HepG2 (cell line): Measurements from ENCODE around the gene CALML6. TPM values are rescaled to one million over a fixed set of nuclear protein-coding genes. Genes with fewer than 3 reads are reported as not detected.

ENCODE experiments used
- ATAC-seq: fragments of 200-7000 bp; cut with Tn5 transposase; 3 replicates; pipeline ENCODE4 v1.9.1; 2020; ENCODE audit warnings: mild to moderate bottlenecking, moderate library complexity
- BruUV-seq: library from RNA; stranded (reverse); fragments of 400-500 nt; replicated peaks from 2 replicates; lab custom pipeline; 2021; lab: Mats Ljungman, UMichigan
- CTCF ChIA-PET: fragments of 300-600 bp; formaldehyde crosslinking; extraction: SDS; loops from one replicate; lab custom pipeline; 2021; ENCODE audit warnings: low total read pairs, inconsistent platforms, low intra/inter-chr PET ratio; lab: Yijun Ruan, JAX
- POLR2A ChIA-PET: fragments of 350-600 bp; sonication (Branson Sonifier 250); formaldehyde crosslinking; loops from one replicate; lab custom pipeline; 2020; ENCODE audit warnings: antibody characterized with exemption, inconsistent platforms; lab: Yijun Ruan, JAX
- DNase-seq: peaks from one replicate; pipeline ENCODE4 v3.0.0-alpha.2; 2015; ENCODE audit warnings: low spot score
- FAIRE-seq: peaks from 3 replicates; lab custom pipeline; 2011; peaks lifted over from hg19 to GRCh38; lab: Jason Lieb, UNC
- H2AFZ ChIP-seq: one replicate; pipeline ENCODE4 v1.6.1; 2011; ENCODE audit warnings: low read length, inconsistent platforms
- H3K27ac ChIP-seq: fragments of 300-600 bp; 3 replicates; pipeline ENCODE4 v1.8.0; 2011; ENCODE audit warnings: mixed run types, mild to moderate bottlenecking, mixed read lengths, low read length, inconsistent platforms; ENCODE audit not compliant: insufficient read depth; ENCODE audit errors: extremely low read length
- H3K27me3 ChIP-seq, 2 experiments: fragments of 200-600 bp in 1 of 2; 2 replicates in 1 of 2; 3 replicates in 1 of 2; pipeline versions ENCODE4 v1.6.0 to v1.8.0; 2011; ENCODE audit warnings: low read length in 2 of 2, mild to moderate bottlenecking in 2 of 2, moderate library complexity in 2 of 2, inconsistent platforms in 1 of 2; ENCODE audit not compliant: insufficient read depth in 2 of 2, control insufficient read depth in 1 of 2
- H3K36me3 ChIP-seq, 2 experiments: fragments of 200-600 bp in 1 of 2; replicated peaks in 1 of 2; 2 replicates in 1 of 2; 3 replicates in 1 of 2; pipeline versions ENCODE4 v1.5.1 to v1.8.0; 2011; ENCODE audit warnings: low read length in 2 of 2, inconsistent platforms in 1 of 2; ENCODE audit not compliant: insufficient read depth in 2 of 2, control insufficient read depth in 1 of 2
- H3K4me1 ChIP-seq: 2 replicates; pipeline ENCODE4 v1.5.1; 2012; ENCODE audit warnings: low read length, inconsistent platforms; ENCODE audit not compliant: insufficient read depth
- H3K4me2 ChIP-seq: 2 replicates; pipeline ENCODE4 v1.6.0; 2011; ENCODE audit warnings: low read depth, low read length, inconsistent platforms
- H3K4me3 ChIP-seq, 3 experiments: fragments of 200-600 bp in 1 of 3; sonication (generic), shearing (Covaris generic) in 1 of 3; replicated peaks in 1 of 3; 2 replicates each; pipeline ENCODE4 v1.5.1; 2011 to 2016; ENCODE audit warnings: low read length in 3 of 3, inconsistent platforms in 2 of 3, low read depth in 2 of 3, mild to moderate bottlenecking in 2 of 3, control low read depth in 1 of 3, mixed read lengths in 1 of 3; ENCODE audit not compliant: insufficient read depth in 1 of 3
- H3K79me2 ChIP-seq: one replicate; pipeline ENCODE4 v1.6.1; 2011; ENCODE audit warnings: low read length, inconsistent platforms; ENCODE audit not compliant: insufficient read depth
- H3K9ac ChIP-seq: 2 replicates; pipeline ENCODE4 v1.6.0; 2011; ENCODE audit warnings: mild to moderate bottlenecking, low read depth, low read length, inconsistent platforms; ENCODE audit not compliant: insufficient read depth
- H3K9me3 ChIP-seq: 2 replicates; pipeline ENCODE4 v1.5.1; 2012; ENCODE audit warnings: mild to moderate bottlenecking, low read length
- H4K20me1 ChIP-seq: 2 replicates; pipeline ENCODE4 v1.6.0; 2011; ENCODE audit warnings: inconsistent platforms, mild to moderate bottlenecking, low read length, moderate library complexity; ENCODE audit not compliant: insufficient read depth
- ARNT2 ChIP-seq: sonication (generic); formaldehyde crosslinking; IDR thresholded peaks from 2 replicates; pipeline ENCODE4 v1.8.0; 2022; ENCODE audit warnings: mild to moderate bottlenecking, low read depth, missing genetic modification reagents, moderate library complexity
- KDM2A ChIP-seq: sonication (generic); formaldehyde crosslinking; IDR thresholded peaks from 2 replicates; pipeline ENCODE4 v1.4.0; 2020; ENCODE audit warnings: low read depth, missing genetic modification reagents, borderline replicate concordance
- NFYC ChIP-seq: IDR thresholded peaks from 2 replicates; pipeline ENCODE4 v1.6.1; 2016; ENCODE audit warnings: missing genetic modification reagents, missing compliant biosample characterization
- whole genome bisulfite sequencing: methylation state at CpG from one replicate; pipeline ENCODE4 v1.1.6; 2017; ENCODE audit warnings: low lambda C conversion rate; 5-methylcytosine and 5-hydroxymethylcytosine counted together
- in situ Hi-C: cut with HindIII; loops from 2 replicates; pipeline ENCODE4 v1.10.0; 2017; ENCODE audit warnings: low pct_unique_long_range_greater_than_20kb; ENCODE audit not compliant: extremely low pct_ligation_motif_present
- intact Hi-C: fragments of 100-400 bp; cut with micrococcal nuclease; formaldehyde crosslinking; loops from one replicate; pipeline ENCODE4 v1.10.0; 2022; ENCODE audit not compliant: unreplicated experiment
- polyA plus RNA-seq, 8 experiments: library from polyadenylated mRNA; depleted of rRNA in 3 of 8; stranded (reverse) in 7 of 8; unstranded in 1 of 8; fragments of >200 nt; fragmentation: Illumina TruSeq in 4 of 8; extraction: Trizol in 4 of 8; gene quantifications; 2 replicates each; pipeline versions ENCODE4 v1.2.1 to v1.2.3, GENCODE V29; 2011 to 2016; ENCODE audit warnings: low read depth in 4 of 8, missing spikeins in 1 of 8, mixed read lengths in 1 of 8; ENCODE audit not compliant: insufficient read depth in 1 of 8
- total RNA-seq, 5 experiments: library from RNA; depleted of rRNA; stranded (reverse); fragments of >200 nt; fragmentation: Illumina TruSeq; extraction: Trizol; gene quantifications; 2 replicates each; pipeline ENCODE4 v1.2.3, GENCODE V29; 2016; ENCODE audit warnings: low read depth in 1 of 5
- TF ChIP-seq, protein P1 (sequence below): sonication (generic); formaldehyde crosslinking; IDR thresholded peaks from 2 replicates; pipeline ENCODE4 v1.5.1; 2020; ENCODE audit warnings: mild to moderate bottlenecking, missing genetic modification reagents
- TF ChIP-seq, protein P2 (sequence below): sonication (generic); formaldehyde crosslinking; IDR thresholded peaks from 2 replicates; pipeline ENCODE4 v1.5.0; 2020; ENCODE audit warnings: mild to moderate bottlenecking, missing genetic modification reagents
- TF ChIP-seq, protein P3 (sequence below): sonication (generic); formaldehyde crosslinking; IDR thresholded peaks from 2 replicates; pipeline ENCODE4 v1.4.0; 2020; ENCODE audit warnings: low read depth, mild to moderate bottlenecking, missing genetic modification reagents

The CALML6 gene
- total and polyA plus RNA-seq, 2 of the 13 experiments (the other 11 are each of a cell fraction or from before 2014, with no cell fraction given) = 0.11 to 0.12 TPM

DNA sequence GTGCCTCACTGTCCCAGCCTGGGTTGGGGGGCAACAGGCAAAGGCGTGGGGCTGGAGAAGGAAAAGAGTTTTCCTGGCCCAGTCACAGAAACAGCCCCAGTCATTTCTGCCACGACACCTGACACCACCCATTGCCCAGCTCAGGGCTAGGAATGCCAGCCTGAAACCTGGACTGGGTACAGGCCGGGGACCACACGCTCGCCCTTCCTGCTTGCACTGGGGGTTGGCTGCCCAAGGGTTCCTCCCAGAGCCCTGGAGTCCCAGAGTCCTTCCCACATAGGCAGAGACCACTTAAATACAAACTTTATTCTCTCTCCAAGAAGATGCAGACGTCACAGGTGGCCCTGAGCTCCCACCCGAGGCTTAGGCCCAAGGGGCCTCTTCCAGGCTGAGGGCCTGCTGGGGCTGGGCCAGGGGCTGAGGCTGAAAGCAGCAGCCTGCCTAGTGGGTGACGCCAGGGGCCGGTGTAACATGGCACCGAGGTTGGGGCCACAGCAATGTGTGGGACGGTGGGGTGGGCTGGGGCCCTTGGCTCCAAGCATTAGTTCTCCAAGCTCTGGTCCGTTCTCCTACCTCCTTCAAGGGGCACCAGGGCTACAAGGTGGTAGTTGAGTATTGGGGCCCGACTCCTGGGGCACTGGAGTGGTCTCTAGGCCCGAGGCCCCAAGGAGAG is 2.4 kb downstream of the CALML6 start:
- Histone ChIP-seq H3K36me3 (no peaks in the 10 kb centered on the region), H4K20me1 (no peaks in the 10 kb centered on the region), H2AFZ (no peak overlapping the region), H3K9ac (no peak overlapping the region), H3K4me2 (no peak overlapping the region), H3K27me3 (peaks cover 5 to 17% of the 10 kb centered on the region in 2 experiments; a peak in 4 of 5 replicates), H3K79me2 (no peaks in the 10 kb centered on the region), H3K4me1 (peaks cover 60% of the 10 kb centered on the region), H3K4me3 (no peak overlapping the region), H3K9me3 (no peaks in the 10 kb centered on the region), H3K27ac (no peak overlapping the region)
- FAIRE-seq (no peak), ATAC-seq (no peak), DNase-seq (no peak)
- intact Hi-C loops = no loop called here
- TF ChIP-seq ARNT2 (CRISPR knock-in tag) = no peak
- TF ChIP-seq NFYC = no peak
- TF ChIP-seq, protein P1, sequence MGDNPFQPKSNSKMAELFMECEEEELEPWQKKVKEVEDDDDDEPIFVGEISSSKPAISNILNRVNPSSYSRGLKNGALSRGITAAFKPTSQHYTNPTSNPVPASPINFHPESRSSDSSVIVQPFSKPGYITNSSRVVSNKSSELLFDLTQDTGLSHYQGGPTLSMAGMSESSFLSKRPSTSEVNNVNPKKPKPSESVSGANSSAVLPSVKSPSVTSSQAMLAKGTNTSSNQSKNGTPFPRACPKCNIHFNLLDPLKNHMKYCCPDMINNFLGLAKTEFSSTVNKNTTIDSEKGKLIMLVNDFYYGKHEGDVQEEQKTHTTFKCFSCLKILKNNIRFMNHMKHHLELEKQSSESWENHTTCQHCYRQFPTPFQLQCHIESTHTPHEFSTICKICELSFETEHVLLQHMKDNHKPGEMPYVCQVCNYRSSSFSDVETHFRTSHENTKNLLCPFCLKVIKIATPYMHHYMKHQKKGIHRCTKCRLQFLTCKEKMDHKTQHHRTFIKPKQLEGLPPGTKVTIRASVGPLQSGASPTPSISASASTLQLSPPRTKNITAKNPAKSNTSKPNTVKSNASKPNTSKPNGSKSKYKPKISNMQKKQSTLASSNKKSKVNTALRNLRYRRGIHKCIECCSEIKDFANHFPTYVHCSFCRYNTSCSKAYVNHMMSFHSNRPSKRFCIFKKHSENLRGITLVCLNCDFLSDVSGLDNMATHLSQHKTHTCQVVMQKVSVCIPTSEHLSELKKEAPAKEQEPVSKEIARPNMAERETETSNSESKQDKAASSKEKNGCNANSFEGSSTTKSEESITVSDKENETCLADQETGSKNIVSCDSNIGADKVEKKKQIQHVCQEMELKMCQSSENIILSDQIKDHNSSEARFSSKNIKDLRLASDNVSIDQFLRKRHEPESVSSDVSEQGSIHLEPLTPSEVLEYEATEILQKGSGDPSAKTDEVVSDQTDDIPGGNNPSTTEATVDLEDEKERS (CRISPR knock-in tag) = no peak
- no peak for TF ChIP-seq KDM2A (CRISPR knock-in tag)
- TF ChIP-seq, protein P2, sequence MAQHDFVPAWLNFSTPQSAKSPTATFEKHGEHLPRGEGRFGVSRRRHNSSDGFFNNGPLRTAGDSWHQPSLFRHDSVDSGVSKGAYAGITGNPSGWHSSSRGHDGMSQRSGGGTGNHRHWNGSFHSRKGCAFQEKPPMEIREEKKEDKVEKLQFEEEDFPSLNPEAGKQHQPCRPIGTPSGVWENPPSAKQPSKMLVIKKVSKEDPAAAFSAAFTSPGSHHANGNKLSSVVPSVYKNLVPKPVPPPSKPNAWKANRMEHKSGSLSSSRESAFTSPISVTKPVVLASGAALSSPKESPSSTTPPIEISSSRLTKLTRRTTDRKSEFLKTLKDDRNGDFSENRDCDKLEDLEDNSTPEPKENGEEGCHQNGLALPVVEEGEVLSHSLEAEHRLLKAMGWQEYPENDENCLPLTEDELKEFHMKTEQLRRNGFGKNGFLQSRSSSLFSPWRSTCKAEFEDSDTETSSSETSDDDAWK (CRISPR knock-in tag) = no peak
- TF ChIP-seq, protein P3, sequence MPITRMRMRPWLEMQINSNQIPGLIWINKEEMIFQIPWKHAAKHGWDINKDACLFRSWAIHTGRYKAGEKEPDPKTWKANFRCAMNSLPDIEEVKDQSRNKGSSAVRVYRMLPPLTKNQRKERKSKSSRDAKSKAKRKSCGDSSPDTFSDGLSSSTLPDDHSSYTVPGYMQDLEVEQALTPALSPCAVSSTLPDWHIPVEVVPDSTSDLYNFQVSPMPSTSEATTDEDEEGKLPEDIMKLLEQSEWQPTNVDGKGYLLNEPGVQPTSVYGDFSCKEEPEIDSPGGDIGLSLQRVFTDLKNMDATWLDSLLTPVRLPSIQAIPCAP (CRISPR knock-in tag) = no peak
- BruUV-seq = TSS peak; percentile 76
- ChIA-PET POLR2A (interaction anchor here (1.1 kb wide), 1 partner anchor 9 kb away, joined by 3 read pairs; no protein-coding TSS in a partner anchor), CTCF (no interaction called here)
- 97% methylated on average over 10 of the region's 14 CpGs for WGBS
- in situ Hi-C loops = no loop called here
